Measurements from ENCODE around the gene ZNF358. TPM values are rescaled to one million over a fixed set of nuclear protein-coding genes. Genes with fewer than 3 reads are reported as not detected.

The ZNF358 gene
- total RNA-seq, 1 donor from 2014 or later: 56.9 TPM

- Histone ChIP-seq H3K4me1 (peaks cover 10% of the 10 kb centered on the region), H3K27me3 (no peaks in the 10 kb centered on the region), H3K36me3 (peaks cover 56% of the 10 kb centered on the region), H3K27ac (no peak overlapping the region), H3K9me3 (no peaks in the 10 kb centered on the region), H3K4me3 (no peak overlapping the region)
- ATAC-seq (no peak), DNase-seq (no peak)
- no peak for TF ChIP-seq CTCF (IDR thresholded peaks at IDR 0.05)
- intact Hi-C loops (cut with DNase I): no loop called here
These were observed 12.3 kb downstream of the ZNF358 start for GRCh38 chr19:7528192-7528519.

GRCh38 chr19:7528522-7529245 is 12.8 kb downstream of the ZNF358 start:
- peaks cover 9% of the 10 kb centered on the region for H3K4me1 ChIP-seq
- no peak for ATAC-seq
- no peak overlapping the region for H3K27ac ChIP-seq
- DNase-seq: no peak
- H3K4me3 ChIP-seq: no peak overlapping the region
- intact Hi-C loops (cut with DNase I): no loop called here
- H3K9me3 ChIP-seq: no peaks in the 10 kb centered on the region
- TF ChIP-seq CTCF (IDR thresholded peaks at IDR 0.05): no peak
- H3K36me3 ChIP-seq: peaks cover 56% of the 10 kb centered on the region
- H3K27me3 ChIP-seq: no peaks in the 10 kb centered on the region

- DNase-seq (no peak), ATAC-seq (no peak)
- Histone ChIP-seq H3K4me1 (peaks cover 5% of the 10 kb centered on the region), H3K27ac (no peak overlapping the region), H3K27me3 (no peaks in the 10 kb centered on the region), H3K9me3 (no peaks in the 10 kb centered on the region), H3K36me3 (peaks cover 56% of the 10 kb centered on the region), H3K4me3 (no peak overlapping the region)
- no peak for TF ChIP-seq CTCF (IDR thresholded peaks at IDR 0.05)
- intact Hi-C loops (cut with DNase I): no loop called here
These were observed 13.3 kb downstream of the ZNF358 start for GRCh38 chr19:7529246-7529600.

GRCh38 chr19:7529610-7530490 is 13.9 kb downstream of the ZNF358 start:
- ATAC-seq (no peak), DNase-seq (no peak)
- Histone ChIP-seq H3K27me3 (no peaks in the 10 kb centered on the region), H3K36me3 (peaks cover 56% of the 10 kb centered on the region), H3K27ac (no peak overlapping the region), H3K4me3 (no peak overlapping the region), H3K4me1 (peaks cover 5% of the 10 kb centered on the region), H3K9me3 (no peaks in the 10 kb centered on the region)
- intact Hi-C loops (cut with DNase I): no loop called here
- TF ChIP-seq CTCF (IDR thresholded peaks at IDR 0.05): no peak

GRCh38 chr19:7533281-7533885 is 17.5 kb downstream of the ZNF358 start:
- Histone ChIP-seq H3K4me3 (peak overlapping the region; percentile 97), H3K9me3 (no peaks in the 10 kb centered on the region), H3K36me3 (peaks cover 46% of the 10 kb centered on the region), H3K27ac (peak overlapping the region; percentile 88), H3K27me3 (no peaks in the 10 kb centered on the region), H3K4me1 (peaks cover 11% of the 10 kb centered on the region)
- DNase-seq: peak; percentile 84
- ATAC-seq: no peak
- no peak for TF ChIP-seq CTCF (IDR thresholded peaks at IDR 0.05)
- intact Hi-C loops (cut with DNase I): no loop called here
